A549 (cell line): ENCODE results near the gene KIF5C. TPM values are rescaled to one million over a fixed set of nuclear protein-coding genes. Genes with fewer than 3 reads are reported as not detected.

Source experiments
- ATAC-seq, 2 experiments: fragments of 200-7000 bp in 1 of 2; fragments of >200 bp in 1 of 2; cut with Nextera tagmentation in 1 of 2; cut with Tn5 transposase in 1 of 2; 3 replicates each; pipeline versions ENCODE4 v1.8.0 to v1.9.1; 2018 to 2020; ENCODE audit warnings: mild to moderate bottlenecking in 1 of 2, moderate library complexity in 1 of 2
- CTCF ChIA-PET: fragments of 300-600 bp; sonication (Branson Sonifier 250); formaldehyde crosslinking; extraction: SDS; loops from one replicate; lab custom pipeline; 2021; ENCODE audit warnings: antibody characterized with exemption, inconsistent platforms; lab: Yijun Ruan, JAX
- POLR2A ChIA-PET: fragments of 350-600 bp; formaldehyde crosslinking; extraction: SDS; loops from one replicate; lab custom pipeline; 2021; ENCODE audit warnings: antibody characterized with exemption, inconsistent platforms; lab: Yijun Ruan, JAX
- DNase-seq, 2 experiments: peaks; one replicate each; pipeline versions ENCODE4 v3.0.0 to v3.0.0-alpha.2; 2011 to 2016; ENCODE audit warnings: low read depth in 1 of 2, low spot score in 1 of 2
- FAIRE-seq: peaks from 2 replicates; lab custom pipeline; 2011; peaks lifted over from hg19 to GRCh38; lab: Jason Lieb, UNC
- H3K27ac ChIP-seq, 2 experiments: fragments of >200 bp; sonication (Bioruptor Twin); formaldehyde crosslinking; 3 replicates each; pipeline ENCODE4 v1.5.1; 2016 to 2017
- H3K4me1 ChIP-seq: fragments of >200 bp; sonication (Bioruptor Twin); formaldehyde crosslinking; 3 replicates; pipeline ENCODE4 v1.6.1; 2016
- H3K4me2 ChIP-seq: fragments of >200 bp; sonication (Bioruptor Twin); formaldehyde crosslinking; 3 replicates; pipeline ENCODE4 v1.6.1; 2016
- H3K4me3 ChIP-seq: fragments of >200 bp; sonication (Bioruptor Twin); formaldehyde crosslinking; 3 replicates; pipeline ENCODE4 v1.5.1; 2016
- H3K9me3 ChIP-seq: fragments of >200 bp; sonication (Bioruptor Twin); formaldehyde crosslinking; 3 replicates; pipeline ENCODE4 v1.6.1; 2016
- CBX2 ChIP-seq: fragments of 200-600 bp; sonication (generic); IDR thresholded peaks from 2 replicates; pipeline ENCODE4 v1.6.1; 2016; ENCODE audit warnings: low read depth, mild to moderate bottlenecking, borderline replicate concordance
- CEBPB ChIP-seq, 2 experiments: fragments of >200 bp in 1 of 2; sonication (Bioruptor Twin) in 1 of 2; formaldehyde crosslinking in 1 of 2; IDR thresholded peaks; 2 replicates each; pipeline ENCODE4 v1.6.1; 2012 to 2016
- EP300 ChIP-seq, 2 experiments: fragments of >200 bp; sonication (Bioruptor Twin); formaldehyde crosslinking; IDR thresholded peaks; 2 replicates in 1 of 2; 3 replicates in 1 of 2; pipeline ENCODE4 v1.6.1; 2016 to 2017
- FOSB ChIP-seq: fragments of 250-450 bp; sonication (Bioruptor Pico); IDR thresholded peaks from 2 replicates; pipeline ENCODE4 v1.5.0; 2020; ENCODE audit warnings: mild to moderate bottlenecking, moderate library complexity
- FOSL2 ChIP-seq, 2 experiments: fragments of 450-650 bp in 1 of 2; fragments of >200 bp in 1 of 2; sonication (Bioruptor Twin) in 1 of 2; formaldehyde crosslinking; IDR thresholded peaks; 2 replicates each; pipeline versions ENCODE4 v1.5.0 to v1.6.1; 2016 to 2020; ENCODE audit warnings: mild to moderate bottlenecking in 1 of 2, moderate library complexity in 1 of 2
- HDAC2 ChIP-seq: fragments of 200-600 bp; sonication (generic); IDR thresholded peaks from 2 replicates; pipeline ENCODE4 v1.6.1; 2016
- HOXA7 ChIP-seq: fragments of 250-450 bp; sonication (Bioruptor Pico); IDR thresholded peaks from 2 replicates; pipeline ENCODE4 v1.5.0; 2020; ENCODE audit warnings: mild to moderate bottlenecking, moderate library complexity
- HOXB5 ChIP-seq: fragments of 250-450 bp; sonication (Bioruptor Pico); IDR thresholded peaks from 2 replicates; pipeline ENCODE4 v1.5.0; 2020; ENCODE audit warnings: mild to moderate bottlenecking, moderate library complexity
- KDM1A ChIP-seq: fragments of 200-600 bp; sonication (generic); IDR thresholded peaks from 2 replicates; pipeline ENCODE4 v1.6.1; 2016; ENCODE audit warnings: low read depth, mild to moderate bottlenecking
- KDM5A ChIP-seq: fragments of 200-600 bp; sonication (generic); IDR thresholded peaks from 2 replicates; pipeline ENCODE4 v1.6.1; 2016; ENCODE audit warnings: antibody characterized with exemption, mild to moderate bottlenecking
- MAZ ChIP-seq: fragments of 150-350 bp; IDR thresholded peaks from 2 replicates; pipeline ENCODE4 v1.6.1; 2014; ENCODE audit warnings: antibody characterized with exemption, low read depth, low read length, borderline replicate concordance
- MYC ChIP-seq: IDR thresholded peaks from 2 replicates; pipeline ENCODE4 v1.6.1; 2012; ENCODE audit warnings: mild to moderate bottlenecking, inconsistent platforms, low read length, improper control_type of control experiment, borderline replicate concordance
- NR3C1 ChIP-seq: fragments of >200 bp; sonication (Bioruptor Twin); formaldehyde crosslinking; IDR thresholded peaks from 3 replicates; pipeline ENCODE4 v1.6.1; 2017
- POLR2A ChIP-seq: IDR thresholded peaks from 2 replicates; pipeline ENCODE4 v1.6.1; 2012; ENCODE audit warnings: mild to moderate bottlenecking, low read length
- RAD21 ChIP-seq, 2 experiments: fragments of >200 bp in 1 of 2; sonication (Bioruptor Twin) in 1 of 2; formaldehyde crosslinking in 1 of 2; IDR thresholded peaks in 1 of 2; conservative IDR thresholded peaks in 1 of 2; 2 replicates in 1 of 2; 3 replicates in 1 of 2; pipeline ENCODE4 v1.6.1; 2012 to 2018; ENCODE audit warnings: inconsistent platforms in 1 of 2
- TFCP2L1 ChIP-seq: fragments of 250-450 bp; sonication (Bioruptor Pico); IDR thresholded peaks from 2 replicates; pipeline ENCODE4 v1.5.0; 2021; ENCODE audit warnings: mild to moderate bottlenecking
- TP53 ChIP-seq: fragments of 250-450 bp; sonication (Bioruptor Pico); IDR thresholded peaks from 2 replicates; pipeline ENCODE4 v1.5.0; 2021; ENCODE audit warnings: mild to moderate bottlenecking, moderate library complexity
- ZNF302 ChIP-seq: fragments of 250-450 bp; sonication (Bioruptor Pico); IDR thresholded peaks from 2 replicates; pipeline ENCODE4 v1.9.0; 2021; ENCODE audit warnings: inconsistent platforms, mild to moderate bottlenecking, moderate library complexity
- ZSCAN20 ChIP-seq: fragments of 250-450 bp; sonication (Bioruptor Pico); IDR thresholded peaks from 2 replicates; pipeline ENCODE4 v1.8.0; 2022; ENCODE audit warnings: mild to moderate bottlenecking, moderate library complexity
- WGBS: methylation state at CpG from one replicate; pipeline ENCODE4 v1.1.6; 2017; ENCODE audit errors: missing lambda C conversion rate; 5-methylcytosine and 5-hydroxymethylcytosine counted together
- polyA plus RNA-seq, 4 experiments: library from polyadenylated mRNA; depleted of rRNA in 3 of 4; stranded (reverse); fragments of >200 nt; fragmentation: RNase III in 1 of 4; extraction: RNeasy Plus Mini Kit Qiagen cat#74134 plus additional on column Dnase treatment in 1 of 4; gene quantifications; 2 replicates in 3 of 4; 3 replicates in 1 of 4; pipeline ENCODE4 v1.2.3, GENCODE V29; 2011 to 2017
- TF ChIP-seq, protein P1 (sequence below): IDR thresholded peaks from 2 replicates; pipeline ENCODE4 v1.6.1; 2012
- TF ChIP-seq, protein P2 (sequence below): IDR thresholded peaks from 2 replicates; pipeline ENCODE4 v1.6.1; 2012
- TF ChIP-seq, protein P3 (sequence below): fragments of 150-350 bp; IDR thresholded peaks from 2 replicates; pipeline ENCODE4 v1.6.1; 2014; ENCODE audit warnings: low read depth, mild to moderate bottlenecking, low read length
- TF ChIP-seq, protein P4 (sequence below): fragments of 250-450 bp; sonication (Bioruptor Pico); IDR thresholded peaks from 2 replicates; pipeline ENCODE4 v1.5.0; 2021; ENCODE audit warnings: mild to moderate bottlenecking, moderate library complexity, borderline replicate concordance
- TF ChIP-seq, protein P5 (sequence below): fragments of 250-450 bp; sonication (Bioruptor Pico); IDR thresholded peaks from 2 replicates; pipeline ENCODE4 v1.5.0; 2020; ENCODE audit warnings: low read depth, mild to moderate bottlenecking, moderate library complexity

The KIF5C gene
- polyA plus RNA-seq, 2 of the 4 experiments (the other 2 are of a cell fraction) = 0.27 to 0.30 TPM

DNA sequence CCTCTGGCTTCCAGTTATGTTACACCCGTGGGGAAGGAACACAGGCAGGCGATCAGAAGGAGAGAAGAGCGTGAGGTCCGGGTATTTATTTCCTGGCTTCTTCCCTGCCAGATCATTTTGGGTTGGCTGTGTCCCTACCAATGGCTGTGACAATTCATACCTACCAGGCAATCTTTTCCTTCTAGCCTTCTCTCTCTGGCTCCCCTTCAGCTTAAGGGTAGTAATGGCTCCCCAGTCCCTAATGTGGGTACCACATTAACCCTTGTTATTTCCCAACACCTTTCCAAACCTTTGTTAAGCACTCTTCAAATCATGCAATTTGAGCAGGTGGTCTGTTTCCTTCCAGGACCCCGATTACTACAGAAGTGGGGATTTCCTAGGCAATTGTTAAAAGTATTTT, 84.7 kb downstream of the KIF5C start:
- ATAC-seq (0 out of 6 replicates have a peak, but pooled peaks of 1 of the 2 experiments have one; percentile 54), DNase-seq (no peak), FAIRE-seq (no peak)
- 40% methylated on average over 5 of the region's 5 CpGs for WGBS
- Histone ChIP-seq H3K4me3 (no peak overlapping the region), H3K4me1 (no peaks in the 10 kb centered on the region), H3K4me2 (no peak overlapping the region), H3K27ac (no peak overlapping the region), H3K9me3 (no peaks in the 10 kb centered on the region)
- TF ChIP-seq FOSL2 (IDR thresholded peaks at IDR 0.05) = no peak
- TF ChIP-seq FOSL2 (CRISPR knock-in tag; IDR thresholded peaks at IDR 0.05) = no peak
- no peak for TF ChIP-seq RAD21 (conservative IDR thresholded peaks at IDR 0.05 in 1 of 2, IDR thresholded peaks at IDR 0.05 in 1 of 2)
- ChIA-PET POLR2A (no interaction called here), CTCF (no interaction called here)

DNA sequence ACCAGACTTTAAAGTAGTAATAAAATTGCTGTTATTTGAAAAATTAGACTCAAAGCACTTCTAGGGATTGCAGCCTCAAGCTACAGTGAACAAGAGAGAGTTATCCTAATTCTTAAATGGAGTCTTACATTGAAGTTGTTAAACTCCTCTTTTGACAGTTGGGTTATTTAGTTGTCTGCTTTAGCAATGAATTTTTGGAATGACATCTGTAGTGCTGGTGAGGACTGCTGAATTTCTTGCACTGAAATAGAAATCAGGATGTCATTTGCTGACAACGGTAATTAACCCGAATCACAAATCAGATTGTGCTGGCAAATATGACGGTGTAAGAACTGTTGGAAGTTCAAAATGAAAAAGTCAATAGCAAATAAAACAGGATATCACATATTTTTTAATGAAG, 85.5 kb downstream of the KIF5C start:
- TF ChIP-seq FOSB (CRISPR knock-in tag) (no peak), POLR2A (no peak), HDAC2 (no peak), MYC (no peak), EP300 (IDR thresholded peaks at IDR 0.05) (no peak), KDM5A (no peak), FOSL2 (IDR thresholded peaks at IDR 0.05) (no peak), FOSL2 (CRISPR knock-in tag; IDR thresholded peaks at IDR 0.05) (no peak)
- WGBS = 53% methylated on average over 3 of the region's 3 CpGs
- Histone ChIP-seq H3K4me3 (no peak overlapping the region), H3K4me2 (no peak overlapping the region), H3K4me1 (no peaks in the 10 kb centered on the region), H3K27ac (no peak overlapping the region), H3K9me3 (no peaks in the 10 kb centered on the region)
- POLR2A ChIA-PET = interaction anchor here (0.6 kb wide), 1 partner anchor 940 kb away, joined by 4 read pairs; the partner anchor contains the start of genes MBD5 and ORC4
- no peak for DNase-seq
- CTCF ChIA-PET = no interaction called here
- ATAC-seq = no peak
- FAIRE-seq = no peak

DNA sequence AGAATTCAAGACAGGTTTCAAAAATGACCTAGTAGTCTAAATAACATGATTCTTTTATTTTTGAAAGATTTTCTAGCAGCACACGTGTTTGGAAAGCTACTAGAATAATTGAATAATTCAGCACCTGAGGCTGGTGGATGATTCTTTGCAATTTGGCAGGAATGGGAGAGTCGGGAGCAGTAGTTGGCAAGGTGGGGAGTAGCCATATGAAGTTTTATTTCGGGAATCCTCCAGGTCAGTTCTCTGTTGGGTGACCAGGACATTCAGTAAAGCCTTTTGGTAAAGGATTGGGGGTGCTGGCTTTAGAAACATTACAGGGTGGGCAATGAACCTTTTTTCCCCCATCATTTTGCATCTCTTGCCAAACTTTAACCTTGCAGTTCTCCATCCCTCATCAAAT, 88.4 kb downstream of the KIF5C start:
- no peak overlapping the region for H3K27ac ChIP-seq
- H3K4me2 ChIP-seq = no peak overlapping the region
- ChIA-PET POLR2A (no interaction called here), CTCF (no interaction called here)
- TF ChIP-seq ZNF302 (CRISPR knock-in tag) (no peak), POLR2A (no peak), NR3C1 (no peak), TP53 (CRISPR knock-in tag) (no peak), HOXB5 (CRISPR knock-in tag) (no peak), KDM1A (no peak), HOXA7 (CRISPR knock-in tag) (no peak), MAZ (no peak), CEBPB (IDR thresholded peaks at IDR 0.05) (no peak), HDAC2 (no peak), TFCP2L1 (CRISPR knock-in tag) (no peak), CBX2 (no peak), ZSCAN20 (CRISPR knock-in tag) (no peak)
- TF ChIP-seq, protein P1, sequence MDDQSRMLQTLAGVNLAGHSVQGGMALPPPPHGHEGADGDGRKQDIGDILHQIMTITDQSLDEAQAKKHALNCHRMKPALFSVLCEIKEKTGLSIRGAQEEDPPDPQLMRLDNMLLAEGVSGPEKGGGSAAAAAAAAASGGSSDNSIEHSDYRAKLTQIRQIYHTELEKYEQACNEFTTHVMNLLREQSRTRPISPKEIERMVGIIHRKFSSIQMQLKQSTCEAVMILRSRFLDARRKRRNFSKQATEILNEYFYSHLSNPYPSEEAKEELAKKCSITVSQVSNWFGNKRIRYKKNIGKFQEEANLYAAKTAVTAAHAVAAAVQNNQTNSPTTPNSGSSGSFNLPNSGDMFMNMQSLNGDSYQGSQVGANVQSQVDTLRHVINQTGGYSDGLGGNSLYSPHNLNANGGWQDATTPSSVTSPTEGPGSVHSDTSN = no peak
- TF ChIP-seq, protein P2, sequence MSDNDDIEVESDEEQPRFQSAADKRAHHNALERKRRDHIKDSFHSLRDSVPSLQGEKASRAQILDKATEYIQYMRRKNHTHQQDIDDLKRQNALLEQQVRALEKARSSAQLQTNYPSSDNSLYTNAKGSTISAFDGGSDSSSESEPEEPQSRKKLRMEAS = no peak
- TF ChIP-seq, protein P3, sequence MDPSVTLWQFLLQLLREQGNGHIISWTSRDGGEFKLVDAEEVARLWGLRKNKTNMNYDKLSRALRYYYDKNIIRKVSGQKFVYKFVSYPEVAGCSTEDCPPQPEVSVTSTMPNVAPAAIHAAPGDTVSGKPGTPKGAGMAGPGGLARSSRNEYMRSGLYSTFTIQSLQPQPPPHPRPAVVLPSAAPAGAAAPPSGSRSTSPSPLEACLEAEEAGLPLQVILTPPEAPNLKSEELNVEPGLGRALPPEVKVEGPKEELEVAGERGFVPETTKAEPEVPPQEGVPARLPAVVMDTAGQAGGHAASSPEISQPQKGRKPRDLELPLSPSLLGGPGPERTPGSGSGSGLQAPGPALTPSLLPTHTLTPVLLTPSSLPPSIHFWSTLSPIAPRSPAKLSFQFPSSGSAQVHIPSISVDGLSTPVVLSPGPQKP = no peak
- TF ChIP-seq, protein P4, sequence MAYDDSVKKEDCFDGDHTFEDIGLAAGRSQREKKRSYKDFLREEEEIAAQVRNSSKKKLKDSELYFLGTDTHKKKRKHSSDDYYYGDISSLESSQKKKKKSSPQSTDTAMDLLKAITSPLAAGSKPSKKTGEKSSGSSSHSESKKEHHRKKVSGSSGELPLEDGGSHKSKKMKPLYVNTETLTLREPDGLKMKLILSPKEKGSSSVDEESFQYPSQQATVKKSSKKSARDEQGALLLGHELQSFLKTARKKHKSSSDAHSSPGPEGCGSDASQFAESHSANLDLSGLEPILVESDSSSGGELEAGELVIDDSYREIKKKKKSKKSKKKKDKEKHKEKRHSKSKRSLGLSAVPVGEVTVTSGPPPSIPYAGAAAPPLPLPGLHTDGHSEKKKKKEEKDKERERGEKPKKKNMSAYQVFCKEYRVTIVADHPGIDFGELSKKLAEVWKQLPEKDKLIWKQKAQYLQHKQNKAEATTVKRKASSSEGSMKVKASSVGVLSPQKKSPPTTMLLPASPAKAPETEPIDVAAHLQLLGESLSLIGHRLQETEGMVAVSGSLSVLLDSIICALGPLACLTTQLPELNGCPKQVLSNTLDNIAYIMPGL (CRISPR knock-in tag) = no peak
- TF ChIP-seq, protein P5, sequence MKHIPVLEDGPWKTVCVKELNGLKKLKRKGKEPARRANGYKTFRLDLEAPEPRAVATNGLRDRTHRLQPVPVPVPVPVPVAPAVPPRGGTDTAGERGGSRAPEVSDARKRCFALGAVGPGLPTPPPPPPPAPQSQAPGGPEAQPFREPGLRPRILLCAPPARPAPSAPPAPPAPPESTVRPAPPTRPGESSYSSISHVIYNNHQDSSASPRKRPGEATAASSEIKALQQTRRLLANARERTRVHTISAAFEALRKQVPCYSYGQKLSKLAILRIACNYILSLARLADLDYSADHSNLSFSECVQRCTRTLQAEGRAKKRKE (CRISPR knock-in tag) = no peak
- H3K4me1 ChIP-seq = no peaks in the 10 kb centered on the region
- no peaks in the 10 kb centered on the region for H3K9me3 ChIP-seq
- WGBS = 8% methylated on average over 3 of the region's 3 CpGs
- no peak overlapping the region for H3K4me3 ChIP-seq
- FAIRE-seq = no peak
- no peak for ATAC-seq
- no peak for DNase-seq
